GM21447 (cell line): Measurements from ENCODE around the gene WNT3A.

ENCODE experiments used
- ATAC-seq: cut with Tn5 transposase; IDR thresholded peaks from one replicate; pipeline ENCODE4 v1.9.1; 2021; ENCODE audit not compliant: unreplicated experiment

Gene WNT3A

DNA sequence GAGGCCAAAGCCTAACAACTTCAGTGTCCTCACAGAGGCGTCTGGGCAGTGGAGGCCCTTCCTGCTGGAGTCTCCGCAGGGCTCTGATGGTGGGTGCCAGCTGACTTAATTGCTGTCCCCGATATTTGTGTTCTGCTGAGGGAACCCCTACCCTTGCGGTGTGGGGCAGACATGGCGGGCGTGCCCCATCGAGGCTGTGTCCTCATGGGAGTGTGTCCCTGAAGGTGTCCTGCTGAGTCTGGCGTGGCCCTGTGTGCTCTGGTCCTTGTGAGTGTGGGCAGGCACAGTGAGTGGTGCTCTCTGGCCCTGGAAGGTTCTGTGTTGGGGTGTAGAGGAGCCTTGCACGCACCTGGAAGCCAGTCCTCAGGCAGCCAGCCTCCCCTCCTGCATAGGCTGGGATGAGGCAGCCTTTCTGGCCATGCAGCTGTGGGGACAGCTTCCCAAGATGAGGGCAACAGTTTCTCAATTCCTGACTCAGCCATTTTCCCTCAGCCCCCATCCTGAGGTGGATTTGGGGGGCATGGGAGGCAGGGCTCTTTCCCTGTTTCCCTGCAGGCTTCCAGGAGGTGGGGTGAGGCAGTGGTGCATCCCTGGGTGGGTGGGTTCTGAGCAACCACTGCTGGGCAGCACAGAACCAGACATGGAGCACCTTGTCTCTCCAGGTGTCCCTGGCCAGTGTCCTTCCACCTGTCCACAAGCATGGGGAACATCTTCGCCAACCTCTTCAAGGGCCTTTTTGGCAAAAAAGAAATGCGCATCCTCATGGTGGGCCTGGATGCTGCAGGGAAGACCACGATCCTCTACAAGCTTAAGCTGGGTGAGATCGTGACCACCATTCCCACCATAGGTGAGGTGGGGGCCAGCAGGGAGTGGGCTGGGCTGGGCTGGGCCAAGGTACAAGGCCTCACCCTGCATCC, 89.9 kb downstream of the WNT3A start:
- ATAC-seq: no peak

DNA sequence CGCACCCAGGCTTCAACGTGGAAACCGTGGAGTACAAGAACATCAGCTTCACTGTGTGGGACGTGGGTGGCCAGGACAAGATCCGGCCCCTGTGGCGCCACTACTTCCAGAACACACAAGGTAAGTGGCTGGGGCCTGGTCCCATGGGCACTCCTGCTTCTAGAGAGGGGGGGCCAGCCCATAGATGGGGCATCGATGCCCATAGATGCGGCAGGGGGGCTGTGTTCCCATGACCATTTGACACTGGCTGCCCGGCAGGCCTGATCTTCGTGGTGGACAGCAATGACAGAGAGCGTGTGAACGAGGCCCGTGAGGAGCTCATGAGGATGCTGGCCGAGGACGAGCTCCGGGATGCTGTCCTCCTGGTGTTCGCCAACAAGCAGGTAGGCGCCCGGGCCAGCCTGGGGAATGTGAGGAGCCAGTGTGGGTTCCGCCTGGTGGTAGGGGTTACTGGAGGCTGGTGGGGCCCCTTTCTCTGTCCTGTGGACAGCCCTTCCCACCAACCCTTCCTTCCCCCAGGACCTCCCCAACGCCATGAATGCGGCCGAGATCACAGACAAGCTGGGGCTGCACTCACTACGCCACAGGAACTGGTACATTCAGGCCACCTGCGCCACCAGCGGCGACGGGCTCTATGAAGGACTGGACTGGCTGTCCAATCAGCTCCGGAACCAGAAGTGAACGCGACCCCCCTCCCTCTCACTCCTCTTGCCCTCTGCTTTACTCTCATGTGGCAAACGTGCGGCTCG, 90.7 kb downstream of the WNT3A start:
- no peak for ATAC-seq

DNA sequence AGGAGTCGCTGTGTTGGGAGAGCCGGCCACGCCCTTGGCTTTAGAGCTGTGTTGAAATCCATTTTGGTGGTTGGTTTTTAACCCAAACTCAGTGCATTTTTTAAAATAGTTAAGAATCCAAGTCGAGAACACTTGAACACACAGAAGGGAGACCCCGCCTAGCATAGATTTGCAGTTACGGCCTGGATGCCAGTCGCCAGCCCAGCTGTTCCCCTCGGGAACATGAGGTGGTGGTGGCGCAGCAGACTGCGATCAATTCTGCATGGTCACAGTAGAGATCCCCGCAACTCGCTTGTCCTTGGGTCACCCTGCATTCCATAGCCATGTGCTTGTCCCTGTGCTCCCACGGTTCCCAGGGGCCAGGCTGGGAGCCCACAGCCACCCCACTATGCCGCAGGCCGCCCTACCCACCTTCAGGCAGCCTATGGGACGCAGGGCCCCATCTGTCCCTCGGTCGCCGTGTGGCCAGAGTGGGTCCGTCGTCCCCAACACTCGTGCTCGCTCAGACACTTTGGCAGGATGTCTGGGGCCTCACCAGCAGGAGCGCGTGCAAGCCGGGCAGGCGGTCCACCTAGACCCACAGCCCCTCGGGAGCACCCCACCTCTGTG, 91.6 kb downstream of the WNT3A start:
- ATAC-seq: no peak

GRCh38 chr1:228099331-228099732, 92.5 kb downstream of the WNT3A start:
- ATAC-seq: no peak

- no peak for ATAC-seq
These were observed 94.2 kb downstream of the WNT3A start for GRCh38 chr1:228100822-228101613.

DNA sequence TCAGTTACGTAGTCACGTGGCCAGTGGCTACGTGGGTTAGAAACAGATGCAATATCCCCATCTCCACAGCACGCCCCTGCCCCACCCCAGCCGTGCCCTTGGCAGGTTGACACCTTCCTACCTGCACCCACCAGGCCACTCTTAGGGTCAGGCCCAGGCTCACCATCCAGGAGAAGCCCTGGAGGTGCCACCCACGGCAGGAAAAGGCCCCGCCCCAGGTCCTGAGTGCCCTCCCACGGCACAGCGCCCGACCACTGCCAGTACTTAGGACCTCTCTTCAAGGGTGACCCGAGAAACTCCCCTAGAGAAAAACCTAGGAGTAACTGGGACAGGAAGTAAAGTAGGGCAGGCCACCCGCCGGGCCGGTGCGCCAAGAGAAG, 94.8 kb downstream of the WNT3A start:
- ATAC-seq: no peak

DNA sequence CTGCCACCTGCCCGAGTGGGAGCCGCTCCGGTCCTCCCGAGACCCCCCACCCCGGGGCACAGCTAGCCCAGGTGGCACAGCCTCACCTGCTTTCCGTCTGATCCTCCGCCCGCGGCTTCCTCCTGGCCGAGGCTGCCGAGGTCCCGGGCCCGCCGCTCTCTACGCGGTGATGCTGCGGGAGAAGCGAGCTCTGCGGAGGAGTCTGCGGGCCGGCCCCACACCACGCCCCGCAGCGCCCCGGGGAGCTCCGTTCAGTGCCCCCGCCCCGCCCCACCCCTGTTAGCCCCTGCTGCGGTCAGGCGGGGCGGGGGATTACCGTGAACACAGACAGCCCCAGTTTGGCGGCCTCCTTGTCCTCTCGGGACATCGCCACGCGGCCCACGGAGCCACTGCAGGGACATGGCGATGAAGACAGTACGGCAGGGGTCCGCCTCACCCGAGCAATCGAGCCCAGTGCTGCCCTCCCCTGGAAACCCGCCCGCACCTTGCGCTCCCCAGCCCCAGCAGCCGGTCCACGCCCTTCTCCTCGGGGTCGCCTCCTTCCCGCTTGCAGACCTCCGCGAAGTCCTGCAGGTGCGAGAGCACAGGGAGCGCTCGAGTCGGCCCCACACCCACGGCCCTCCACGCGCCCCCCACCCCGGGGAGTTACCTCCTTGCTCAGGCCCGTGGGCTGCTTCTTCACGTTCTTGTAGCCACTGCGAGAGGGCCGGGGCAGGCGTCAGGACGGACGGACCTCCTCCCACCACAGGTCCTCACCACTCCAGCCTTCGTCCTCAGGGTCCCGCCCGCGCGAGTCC, 95.4 kb downstream of the WNT3A start:
- ATAC-seq: peak; percentile 29

GRCh38 chr1:228102791-228103620, 96.2 kb downstream of the WNT3A start, which contains the start of gene C1orf35:
Gene C1orf35, minus strand, starts transcription at chr1:228103325. Its CDS starts 98 bp downstream, at chr1:228103227.
- peak; percentile 60 for ATAC-seq

DNA sequence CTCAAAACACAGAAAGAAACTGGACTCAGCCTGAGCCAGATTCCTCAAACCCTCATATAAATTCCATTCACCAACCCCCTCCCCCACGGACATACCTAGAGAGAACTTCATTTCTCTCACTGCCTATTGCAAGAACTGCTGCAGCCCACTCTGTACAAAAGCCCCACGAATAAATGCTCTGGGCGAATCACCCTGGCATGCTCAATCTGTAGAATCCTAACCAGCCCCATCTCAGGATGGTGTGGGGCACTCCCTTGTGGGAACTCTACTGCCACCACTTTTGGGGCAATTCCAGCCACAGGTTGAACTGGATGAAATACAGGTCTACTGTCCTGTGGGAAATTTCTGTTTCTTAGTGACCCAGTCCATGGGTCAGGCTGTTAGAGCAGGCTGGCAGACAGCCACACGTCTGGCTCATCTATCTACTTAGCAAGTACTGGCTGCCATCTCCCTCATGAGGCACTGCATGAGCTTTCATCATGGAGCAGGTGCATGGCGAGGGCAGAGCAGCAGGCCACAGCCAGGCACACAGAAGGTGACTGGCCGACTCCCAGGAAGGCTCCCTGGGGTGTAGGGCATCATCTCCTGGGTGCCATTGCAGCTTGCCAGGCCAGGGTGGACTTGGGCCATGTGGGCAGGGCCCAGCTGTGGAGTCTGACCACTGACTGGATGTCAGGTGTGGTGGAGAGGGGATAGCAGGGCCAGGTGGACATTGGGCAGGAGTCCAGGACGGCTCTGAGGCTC, 97.9 kb downstream of the WNT3A start:
- ATAC-seq: no peak

DNA sequence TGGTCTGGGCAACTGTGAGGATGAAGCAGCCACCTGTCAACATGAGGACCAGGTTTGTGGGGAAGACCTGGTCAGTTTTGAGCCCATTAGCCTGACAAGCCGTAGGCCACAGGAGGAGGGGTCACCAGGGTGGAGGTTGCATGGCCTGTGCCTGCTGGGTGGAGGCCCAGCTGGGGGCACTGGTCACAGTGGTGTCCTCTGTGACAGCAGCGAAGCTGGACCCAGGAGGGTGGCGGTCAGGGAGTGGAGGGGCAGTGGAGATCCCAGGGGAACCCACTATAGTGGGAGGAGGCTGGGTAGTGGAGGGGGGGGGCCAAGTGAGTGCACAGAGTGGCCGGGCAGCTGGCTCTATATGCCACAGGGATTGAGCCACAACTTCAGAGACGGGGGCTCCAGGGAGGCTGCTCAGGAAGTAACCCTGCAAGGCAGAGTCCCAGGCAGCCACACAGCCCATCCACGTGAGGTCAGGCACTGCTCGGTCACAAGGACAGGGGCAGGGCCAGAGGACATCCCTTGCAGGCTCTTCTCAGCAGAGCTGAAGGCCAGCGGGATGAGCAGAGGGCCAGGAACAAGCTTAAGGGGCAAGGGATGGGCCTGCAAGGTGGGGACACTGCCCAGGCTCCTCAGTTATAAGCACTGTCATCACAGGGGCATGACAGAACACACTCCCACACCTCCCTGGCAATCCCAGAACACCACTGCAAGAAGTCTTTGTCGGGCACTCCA, 98.6 kb downstream of the WNT3A start:
- ATAC-seq: no peak

DNA sequence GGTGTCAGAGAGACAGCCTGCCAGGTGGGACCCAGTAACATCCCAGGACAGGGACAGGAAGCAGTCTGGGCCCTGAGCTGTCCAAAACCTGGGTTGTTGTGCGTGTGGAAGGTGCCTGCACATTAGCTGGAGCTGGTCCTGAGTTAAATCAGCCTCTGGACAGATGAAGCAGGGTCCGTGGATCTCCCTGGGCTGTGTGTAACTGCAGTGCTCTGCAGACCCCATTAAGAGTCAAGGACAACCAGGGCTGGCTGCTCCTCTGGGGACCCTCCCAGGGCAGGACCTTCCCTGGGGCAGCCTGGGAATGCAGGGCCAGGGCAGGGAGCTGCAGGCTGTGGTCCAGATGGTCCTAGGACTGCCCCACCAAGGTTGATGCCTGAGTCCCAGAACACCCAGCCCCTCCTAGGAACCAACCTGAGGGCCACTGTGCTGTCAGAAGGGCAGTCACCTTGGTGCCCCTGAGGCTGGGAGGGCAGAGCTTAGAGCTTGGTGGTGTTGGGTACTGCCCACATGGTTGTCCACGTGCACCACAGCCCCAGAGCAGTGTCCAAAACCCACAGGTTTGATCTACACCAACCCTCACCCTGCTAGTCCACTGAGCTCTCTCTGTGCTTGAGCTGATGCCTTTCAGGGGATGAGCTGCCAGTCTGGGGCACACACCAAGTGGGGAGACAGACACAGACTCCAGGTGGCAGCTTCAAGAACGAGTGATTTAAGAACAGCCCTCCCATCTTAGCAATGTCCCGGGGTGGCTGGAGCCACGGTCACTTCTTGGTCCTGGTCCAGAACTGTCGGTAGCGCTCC, 99.4 kb downstream of the WNT3A start:
- ATAC-seq: no peak

- ATAC-seq: no peak
These were observed 99.9 kb downstream of the WNT3A start for GRCh38 chr1:228106800-228107054.

DNA sequence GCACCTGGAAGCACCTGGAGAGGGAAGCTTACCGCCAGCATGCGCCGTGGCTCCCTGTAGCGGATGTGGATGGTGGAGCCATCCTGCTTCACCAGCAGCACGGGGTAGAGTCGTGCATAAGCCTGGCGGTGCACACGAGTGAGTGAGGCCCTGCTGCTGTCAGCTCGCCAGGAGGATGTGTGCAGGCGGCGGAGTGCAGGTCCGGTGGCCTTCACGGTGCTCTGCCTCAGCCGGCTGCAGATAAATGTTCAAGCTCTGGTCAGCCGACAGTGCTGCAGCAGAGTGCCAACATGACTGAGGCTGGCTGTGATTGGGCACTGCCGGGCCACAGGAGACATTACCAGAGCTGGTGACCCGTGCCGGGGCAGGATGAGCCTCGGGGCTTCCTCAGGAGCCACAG, 100.8 kb downstream of the WNT3A start:
- ATAC-seq: no peak

- no peak for ATAC-seq
These were observed 101.4 kb downstream of the WNT3A start for GRCh38 chr1:228108055-228108690.

DNA sequence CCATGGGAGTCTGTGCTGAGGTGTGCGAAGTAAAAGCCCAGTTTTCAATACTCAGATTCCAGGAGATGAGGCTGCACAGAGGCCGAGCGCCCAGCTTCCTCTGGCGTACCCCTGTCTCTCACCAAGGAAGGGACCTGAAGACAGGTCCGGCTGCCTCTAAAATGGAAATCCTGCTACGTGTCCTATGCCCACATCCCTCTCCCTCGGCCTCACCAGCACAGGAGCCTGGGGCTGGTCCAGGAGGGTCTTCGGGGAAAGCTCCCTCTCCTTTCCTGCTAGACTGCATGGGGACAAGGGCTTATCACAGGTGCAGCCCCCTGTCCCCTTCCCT, 101.9 kb downstream of the WNT3A start:
- peak; percentile 9 for ATAC-seq

- peak; percentile 88 for ATAC-seq
These were observed 102.5 kb downstream of the WNT3A start, which contains the start of gene MRPL55 for GRCh38 chr1:228109073-228109961. Gene MRPL55, minus strand, starts transcription at chr1:228109299. Its CDS starts 1,039 bp downstream, at chr1:228108260.
